MCF 10A (cell line): Measurements from ENCODE around the gene PEX11G. TPM values are rescaled to one million over a fixed set of nuclear protein-coding genes. Genes with fewer than 3 reads are reported as not detected.

ENCODE experiments used
- BruUV-seq: library from RNA; stranded (reverse); fragments of 400-500 nt; replicated peaks from 2 replicates; lab custom pipeline; 2021; lab: Mats Ljungman, UMichigan
- CTCF ChIA-PET: fragments of 300-600 bp; sonication (Branson Sonifier 250); formaldehyde crosslinking; extraction: SDS; loops from one replicate; lab custom pipeline; 2021; ENCODE audit warnings: antibody characterized with exemption, inconsistent platforms; lab: Yijun Ruan, JAX
- POLR2A ChIA-PET: fragments of 300-600, 350-650 bp; sonication (Branson Sonifier 250); formaldehyde crosslinking; extraction: SDS; loops from one replicate; lab custom pipeline; 2020; ENCODE audit warnings: antibody characterized with exemption, inconsistent platforms; lab: Yijun Ruan, JAX
- DNase-seq: peaks from one replicate; pipeline ENCODE4 v3.0.0-alpha.2; 2018; ENCODE audit not compliant: unreplicated experiment
- H3K27ac Mint-ChIP-seq: one replicate; pipeline ENCODE4 v1.8.0; 2022; ENCODE audit warnings: mild to moderate bottlenecking, low read depth, mixed read lengths; ENCODE audit not compliant: unreplicated experiment
- H3K27me3 Mint-ChIP-seq: one replicate; pipeline ENCODE4 v1.8.0; 2022; ENCODE audit warnings: mixed read lengths; ENCODE audit not compliant: insufficient read depth, unreplicated experiment
- H3K36me3 Mint-ChIP-seq: one replicate; pipeline ENCODE4 v1.8.0; 2022; ENCODE audit warnings: mild to moderate bottlenecking, moderate library complexity, mixed read lengths; ENCODE audit not compliant: insufficient read depth, unreplicated experiment
- H3K4me1 Mint-ChIP-seq: one replicate; pipeline ENCODE4 v1.8.0; 2022; ENCODE audit warnings: mixed read lengths; ENCODE audit not compliant: insufficient read depth, unreplicated experiment
- H3K4me3 Mint-ChIP-seq: one replicate; pipeline ENCODE4 v1.8.0; 2022; ENCODE audit warnings: mild to moderate bottlenecking, moderate library complexity, mixed read lengths; ENCODE audit not compliant: unreplicated experiment
- H3K9me3 Mint-ChIP-seq: one replicate; pipeline ENCODE4 v1.8.0; 2022; ENCODE audit warnings: mixed read lengths; ENCODE audit not compliant: unreplicated experiment
- intact Hi-C: fragments of 100-400 bp; cut with micrococcal nuclease; formaldehyde crosslinking; loops from 2 replicates; pipeline ENCODE4 v1.14.1; 2022
- total RNA-seq: library from RNA; stranded (reverse); gene quantifications from 2 replicates; pipeline ENCODE4 v1.2.3, GENCODE V29; 2022
- TF ChIP-seq, protein P1 (sequence below): fragments of 200-600 bp; IDR thresholded peaks from one replicate; pipeline ENCODE4 v1.8.0; 2022; ENCODE audit warnings: antibody characterized with exemption, mild to moderate bottlenecking; ENCODE audit not compliant: unreplicated experiment

Gene PEX11G
- total RNA-seq, 1 experiment from 2014 or later, result 5.5 TPM

DNA sequence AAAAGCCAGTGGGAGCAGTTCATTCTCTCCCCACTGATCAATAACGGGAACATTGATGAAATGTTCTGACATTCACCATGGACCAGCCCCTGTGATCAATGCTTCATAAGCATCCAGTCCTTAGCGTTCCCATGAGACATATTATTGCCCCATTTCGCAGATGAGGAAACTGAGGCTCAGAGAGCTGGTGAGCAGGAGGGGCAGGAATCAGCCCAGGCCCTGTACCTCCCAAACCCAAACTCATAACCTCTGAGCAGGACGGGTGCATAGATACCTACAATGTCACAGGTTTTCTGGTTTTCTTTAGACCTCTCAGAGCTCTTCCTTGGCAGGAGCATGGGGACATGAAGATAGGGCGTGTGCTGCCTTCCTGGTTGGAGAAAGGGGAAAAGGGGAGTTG is 35.7 kb upstream of the PEX11G start:
- BruUV-seq, result no TSS peak
- TF ChIP-seq, protein P1, sequence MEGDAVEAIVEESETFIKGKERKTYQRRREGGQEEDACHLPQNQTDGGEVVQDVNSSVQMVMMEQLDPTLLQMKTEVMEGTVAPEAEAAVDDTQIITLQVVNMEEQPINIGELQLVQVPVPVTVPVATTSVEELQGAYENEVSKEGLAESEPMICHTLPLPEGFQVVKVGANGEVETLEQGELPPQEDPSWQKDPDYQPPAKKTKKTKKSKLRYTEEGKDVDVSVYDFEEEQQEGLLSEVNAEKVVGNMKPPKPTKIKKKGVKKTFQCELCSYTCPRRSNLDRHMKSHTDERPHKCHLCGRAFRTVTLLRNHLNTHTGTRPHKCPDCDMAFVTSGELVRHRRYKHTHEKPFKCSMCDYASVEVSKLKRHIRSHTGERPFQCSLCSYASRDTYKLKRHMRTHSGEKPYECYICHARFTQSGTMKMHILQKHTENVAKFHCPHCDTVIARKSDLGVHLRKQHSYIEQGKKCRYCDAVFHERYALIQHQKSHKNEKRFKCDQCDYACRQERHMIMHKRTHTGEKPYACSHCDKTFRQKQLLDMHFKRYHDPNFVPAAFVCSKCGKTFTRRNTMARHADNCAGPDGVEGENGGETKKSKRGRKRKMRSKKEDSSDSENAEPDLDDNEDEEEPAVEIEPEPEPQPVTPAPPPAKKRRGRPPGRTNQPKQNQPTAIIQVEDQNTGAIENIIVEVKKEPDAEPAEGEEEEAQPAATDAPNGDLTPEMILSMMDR, result no peak
- H3K36me3 Mint-ChIP-seq, result peaks cover 13% of the 10 kb centered on the region
- CTCF ChIA-PET, result interaction anchor here (0.6 to 2.0 kb wide), 4 partner anchors 10 to 171 kb away, joined by 3 to 6 read pairs (median 3); partner anchors contain the start of gene PNPLA6
- DNase-seq, result no peak
- no peak overlapping the region for H3K4me3 Mint-ChIP-seq
- H3K4me1 Mint-ChIP-seq, result peaks cover 9% of the 10 kb centered on the region
- H3K9me3 Mint-ChIP-seq, result no peaks in the 10 kb centered on the region
- H3K27ac Mint-ChIP-seq, result no peak overlapping the region
- intact Hi-C loops, result no loop called here
- POLR2A ChIA-PET, result interaction anchor here (0.6 kb wide), 1 partner anchor 170 kb away, joined by 3 read pairs; no protein-coding TSS in a partner anchor
- no peaks in the 10 kb centered on the region for H3K27me3 Mint-ChIP-seq

GRCh38 chr19:7522923-7523667 is 34.3 kb upstream of the PEX11G start:
- Mint-ChIP-seq H3K9me3 (no peaks in the 10 kb centered on the region), H3K4me1 (peaks cover 9% of the 10 kb centered on the region), H3K27ac (peak overlapping the region; percentile 33), H3K27me3 (no peaks in the 10 kb centered on the region), H3K4me3 (peak overlapping the region; percentile 70), H3K36me3 (peaks cover 13% of the 10 kb centered on the region)
- DNase-seq, result no peak
- BruUV-seq, result TSS peak; percentile 19
- POLR2A ChIA-PET, result interaction anchor here (0.6 to 3.5 kb wide), 11 partner anchors 11 to 1165 kb away, joined by 3 to 56 read pairs (median 3); partner anchors contain the start of genes PNPLA6 and SNAPC2
- CTCF ChIA-PET, result interaction anchor here (0.6 to 2.0 kb wide), 4 partner anchors 169 to 1169 kb away, joined by 3 to 6 read pairs (median 5); no protein-coding TSS in a partner anchor
- TF ChIP-seq, protein P1, result no peak
- intact Hi-C loops, result loop anchor here (1.0 kb wide), 1 partner anchor 11 kb away; no protein-coding TSS in a partner anchor

DNA sequence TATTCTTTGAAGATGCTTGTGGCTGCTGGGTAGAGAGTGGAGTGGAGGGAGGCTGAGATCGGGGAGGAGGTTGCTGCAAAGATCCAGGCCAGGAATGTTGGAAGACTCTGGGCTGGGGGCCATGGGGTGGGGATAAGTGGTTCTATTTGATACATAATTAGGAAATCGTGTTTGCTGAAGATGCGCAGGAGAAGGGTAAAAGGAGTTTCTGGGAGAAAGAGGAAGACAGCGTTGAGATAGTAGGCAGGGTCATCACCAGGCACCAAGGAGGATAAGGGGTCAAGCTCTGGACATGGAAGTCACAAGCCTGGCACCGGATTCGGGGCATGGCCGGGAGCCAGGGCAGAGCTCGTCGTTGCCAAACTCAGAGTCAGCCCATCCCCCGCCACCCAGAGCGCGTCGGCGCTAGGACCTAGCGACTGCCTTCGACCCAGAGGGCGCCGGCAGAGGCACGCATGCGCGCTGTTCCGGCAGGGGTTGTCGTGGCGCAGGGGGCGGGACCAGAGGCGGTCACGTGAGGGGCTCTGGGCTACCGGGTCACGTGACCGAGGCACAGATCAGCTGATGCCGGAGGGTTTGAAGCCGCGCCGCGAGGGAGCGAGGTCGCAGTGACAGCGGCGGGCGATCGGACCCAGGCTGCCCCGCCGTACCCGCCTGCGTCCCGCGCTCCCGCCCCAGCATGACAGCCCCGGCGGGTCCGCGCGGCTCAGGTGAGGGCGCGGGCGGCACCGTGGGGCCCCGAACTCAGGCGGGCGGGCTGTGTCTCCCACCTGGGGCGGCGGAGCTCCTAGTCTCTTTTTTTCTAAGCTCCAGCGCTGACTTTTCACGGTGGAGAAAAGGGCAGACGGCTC is 33.5 kb upstream of the PEX11G start, which contains the start of gene MCOLN1:
MCOLN1 (plus strand) TSS at position 553 of the 851 bp plus-strand sequence; CDS start at position 680, 127 bp downstream.
- POLR2A ChIA-PET, result interaction anchor here (0.6 to 3.5 kb wide), 11 partner anchors 11 to 1802 kb away, joined by 3 to 56 read pairs (median 4); partner anchors contain the start of genes CATSPERD, LONP1, PNPLA6 and SNAPC2
- H3K9me3 Mint-ChIP-seq, result no peaks in the 10 kb centered on the region
- intact Hi-C loops, result loop anchor here (1.0 kb wide), 1 partner anchor 12 kb away; no protein-coding TSS in a partner anchor

More for the DNA sequence above, 33.5 kb upstream of the PEX11G start, which contains the start of gene MCOLN1:
- Mint-ChIP-seq H3K36me3 (peaks cover 13% of the 10 kb centered on the region), H3K27ac (peak within 1 kb of the TSS; percentile 33), H3K27me3 (no peaks in the 10 kb centered on the region), H3K4me3 (peak within 1 kb of the TSS; percentile 70), H3K4me1 (peaks cover 9% of the 10 kb centered on the region)
- TF ChIP-seq, protein P1, result no peak
- CTCF ChIA-PET, result interaction anchor here (0.6 to 2.0 kb wide), 4 partner anchors 9 to 986 kb away, joined by 4 to 8 read pairs (median 6); no protein-coding TSS in a partner anchor
- peak; percentile 97 for DNase-seq
- BruUV-seq, result no TSS peak
